Measurements from ENCODE around the gene TCF7L2.

The TCF7L2 gene

DNA sequence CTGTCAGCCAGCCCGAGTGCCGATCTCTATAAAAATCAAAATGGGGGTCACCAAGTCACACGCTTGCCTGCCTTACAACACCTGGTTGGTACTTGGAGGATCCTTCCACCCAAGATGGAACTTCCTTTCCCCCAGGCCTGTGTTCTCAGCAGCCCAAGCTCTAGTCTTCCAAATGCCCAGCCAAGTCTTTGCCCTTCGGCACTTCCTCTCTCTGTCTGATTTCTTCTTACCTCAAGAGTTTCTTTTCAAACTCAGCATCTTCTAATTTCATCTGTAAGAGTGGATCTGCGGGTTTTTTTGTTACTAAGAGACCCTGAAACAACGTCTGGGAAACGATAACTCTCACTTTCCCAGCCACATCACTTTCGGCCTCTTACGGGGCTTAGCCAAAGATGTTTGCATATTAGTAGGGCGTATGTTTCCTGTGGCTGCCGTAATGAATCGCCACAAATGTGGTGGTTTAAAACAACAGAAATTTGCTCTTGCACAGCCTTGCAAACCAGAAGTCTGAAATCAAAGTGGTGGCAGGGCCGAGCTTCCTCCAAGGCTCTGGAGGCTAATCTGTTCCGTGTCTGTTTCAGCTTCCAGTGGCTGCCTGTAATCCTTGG is 219.9 kb downstream of the TCF7L2 start:
- no peak for TF ChIP-seq CTCF (IDR thresholded peaks at IDR 0.05; ENCODE audit: low read length)
- TF ChIP-seq EZH2 (IDR thresholded peaks at IDR 0.05; ENCODE audit: borderline replicate concordance, low read length), result no peak
- Histone ChIP-seq H3K36me3 (ENCODE audit: insufficient read depth, low read length) (peaks cover 18% of the 10 kb centered on the region), H3F3A (ENCODE audit: insufficient read depth, low read length) (no peaks in the 10 kb centered on the region), H3K4me2 (ENCODE audit: low read length) (peak overlapping the region; percentile 27; the same call in 1 of the 2 replicates), H3K4me1 (ENCODE audit: insufficient read depth, low read length, severe bottlenecking) (peaks cover 26% of the 10 kb centered on the region), H3K27ac (ENCODE audit: low read depth, low read length, poor library complexity, severe bottlenecking) (peak overlapping the region; percentile 40), H2AFZ (ENCODE audit: low read length) (no peak overlapping the region), H4K20me1 (ENCODE audit: insufficient read depth, low read length) (no peaks in the 10 kb centered on the region), H3K9ac (ENCODE audit: low read length) (no peak overlapping the region), H3K79me2 (ENCODE audit: insufficient read depth, low read length) (no peaks in the 10 kb centered on the region), H3K27me3 (ENCODE audit: insufficient read depth, low read length) (no peaks in the 10 kb centered on the region), H3K9me3 (ENCODE audit: low read length) (no peaks in the 10 kb centered on the region), H3K9me2 (ENCODE audit: low read depth, low read length) (no peaks in the 10 kb centered on the region), H3K4me3 (ENCODE audit: low read depth, low read length, poor library complexity, severe bottlenecking) (peak overlapping the region; percentile 9)

DNA sequence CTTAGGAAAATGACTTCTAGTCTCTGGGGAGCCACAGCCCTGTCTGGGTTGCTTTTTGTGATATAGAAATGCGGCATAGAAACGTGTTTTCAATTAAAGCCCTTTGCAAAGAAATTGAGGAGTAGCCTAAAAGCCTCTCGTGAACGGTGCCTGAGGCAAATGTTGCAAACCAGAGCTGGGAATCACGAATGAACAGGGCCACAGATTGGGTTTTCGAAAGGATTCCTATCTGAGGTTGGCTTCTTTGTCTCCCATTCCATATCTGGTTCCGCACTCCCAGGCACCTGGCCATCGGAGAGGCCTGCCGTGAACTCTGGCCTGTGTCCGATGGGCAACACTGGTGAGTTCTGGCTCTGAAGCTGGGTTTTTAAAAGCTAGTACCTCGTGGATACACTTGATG is 221.6 kb downstream of the TCF7L2 start:
- TF ChIP-seq CTCF (IDR thresholded peaks at IDR 0.05; ENCODE audit: low read length), result no peak
- TF ChIP-seq EZH2 (IDR thresholded peaks at IDR 0.05; ENCODE audit: borderline replicate concordance, low read length), result no peak

GRCh38 chr10:113175176-113175575 is 225.1 kb downstream of the TCF7L2 start:
- H3K79me2 ChIP-seq (ENCODE audit: insufficient read depth, low read length), result no peaks in the 10 kb centered on the region
- no peaks in the 10 kb centered on the region for H4K20me1 ChIP-seq (ENCODE audit: insufficient read depth, low read length)
- H3K4me2 ChIP-seq (ENCODE audit: low read length), result no peak overlapping the region
- no peak overlapping the region for H3K9ac ChIP-seq (ENCODE audit: low read length)
- no peaks in the 10 kb centered on the region for H3F3A ChIP-seq (ENCODE audit: insufficient read depth, low read length)
- H3K4me3 ChIP-seq (ENCODE audit: low read depth, low read length, poor library complexity, severe bottlenecking), result no peak overlapping the region
- no peak overlapping the region for H2AFZ ChIP-seq (ENCODE audit: low read length)
- H3K9me3 ChIP-seq (ENCODE audit: low read length), result no peaks in the 10 kb centered on the region
- no peaks in the 10 kb centered on the region for H3K36me3 ChIP-seq (ENCODE audit: insufficient read depth, low read length)
- H3K27ac ChIP-seq (ENCODE audit: low read depth, low read length, poor library complexity, severe bottlenecking), result no peak overlapping the region
- no peaks in the 10 kb centered on the region for H3K9me2 ChIP-seq (ENCODE audit: low read depth, low read length)
- TF ChIP-seq CTCF (IDR thresholded peaks at IDR 0.05; ENCODE audit: low read length), result no peak
- no peak for TF ChIP-seq EZH2 (IDR thresholded peaks at IDR 0.05; ENCODE audit: borderline replicate concordance, low read length)
- peaks cover 3% of the 10 kb centered on the region for H3K4me1 ChIP-seq (ENCODE audit: insufficient read depth, low read length, severe bottlenecking)
- no peaks in the 10 kb centered on the region for H3K27me3 ChIP-seq (ENCODE audit: insufficient read depth, low read length)

More for the DNA sequence above, 221.6 kb downstream of the TCF7L2 start:
- no peak overlapping the region for H3K9ac ChIP-seq (ENCODE audit: low read length)
- H3K36me3 ChIP-seq (ENCODE audit: insufficient read depth, low read length), result peaks cover 11% of the 10 kb centered on the region
- H3K27ac ChIP-seq (ENCODE audit: low read depth, low read length, poor library complexity, severe bottlenecking), result no peak overlapping the region
- no peaks in the 10 kb centered on the region for H3F3A ChIP-seq (ENCODE audit: insufficient read depth, low read length)
- no peak overlapping the region for H3K4me2 ChIP-seq (ENCODE audit: low read length)
- H3K9me3 ChIP-seq (ENCODE audit: low read length), result no peaks in the 10 kb centered on the region
- H3K27me3 ChIP-seq (ENCODE audit: insufficient read depth, low read length), result no peaks in the 10 kb centered on the region
- H2AFZ ChIP-seq (ENCODE audit: low read length), result no peak overlapping the region
- H3K9me2 ChIP-seq (ENCODE audit: low read depth, low read length), result no peaks in the 10 kb centered on the region
- H4K20me1 ChIP-seq (ENCODE audit: insufficient read depth, low read length), result no peaks in the 10 kb centered on the region
- H3K4me3 ChIP-seq (ENCODE audit: low read depth, low read length, poor library complexity, severe bottlenecking), result no peak overlapping the region
- H3K79me2 ChIP-seq (ENCODE audit: insufficient read depth, low read length), result no peaks in the 10 kb centered on the region
- peaks cover 26% of the 10 kb centered on the region for H3K4me1 ChIP-seq (ENCODE audit: insufficient read depth, low read length, severe bottlenecking)
